GM12878 (cell line): ENCODE data around the gene DPP9.

Experiments
- BCLAF1 ChIP-seq: fragments of 450-650 bp; IDR thresholded peaks from 2 replicates; pipeline ENCODE4 v1.6.1; 2017; ENCODE audit warnings: antibody characterized with exemption, mild to moderate bottlenecking, moderate library complexity
- CTCF ChIP-seq, 3 experiments: IDR thresholded peaks in 2 of 3; conservative IDR thresholded peaks in 1 of 3; 2 replicates each; pipeline ENCODE4 v1.5.1; 2011; ENCODE audit warnings: low read depth in 3 of 3, low read length in 3 of 3, mild to moderate bottlenecking in 3 of 3, control low read depth in 2 of 3, moderate library complexity in 2 of 3, inconsistent platforms in 1 of 3, mixed read lengths in 1 of 3; ENCODE audit not compliant: control insufficient read depth in 2 of 3, insufficient read depth in 1 of 3; ENCODE audit errors: extremely low read depth in 1 of 3
- EP300 ChIP-seq, 2 experiments: fragments of 150-350 bp in 1 of 2; IDR thresholded peaks; 2 replicates each; pipeline ENCODE4 v1.6.1; 2011 to 2012; ENCODE audit warnings: low read depth in 2 of 2, low read length in 2 of 2, borderline replicate concordance in 1 of 2, improper control_type of control experiment in 1 of 2, inconsistent platforms in 1 of 2; ENCODE audit not compliant: control insufficient read depth in 1 of 2
- ETV6 ChIP-seq, 2 experiments: fragments of 450-650 bp in 1 of 2; IDR thresholded peaks in 1 of 2; conservative IDR thresholded peaks in 1 of 2; 2 replicates each; pipeline ENCODE4 v1.6.1; 2014; ENCODE audit warnings: antibody characterized with exemption in 1 of 2, borderline replicate concordance in 1 of 2, low read depth in 1 of 2, mild to moderate bottlenecking in 1 of 2, moderate library complexity in 1 of 2
- LARP7 ChIP-seq: fragments of 450-650 bp; IDR thresholded peaks from 2 replicates; pipeline ENCODE4 v1.6.1; 2017; ENCODE audit warnings: mild to moderate bottlenecking
- POLR2A ChIP-seq: IDR thresholded peaks from 2 replicates; pipeline ENCODE4 v1.6.1; 2011; ENCODE audit warnings: low read depth, mild to moderate bottlenecking, low read length
- POLR2AphosphoS5 ChIP-seq: IDR thresholded peaks from 2 replicates; pipeline ENCODE4 v1.6.1; 2011; ENCODE audit warnings: mild to moderate bottlenecking, low read length, inconsistent platforms
- ZNF622 ChIP-seq: fragments of 450-650 bp; IDR thresholded peaks from 2 replicates; pipeline ENCODE4 v1.6.1; 2017; ENCODE audit warnings: mild to moderate bottlenecking, inconsistent platforms
- ZSCAN29 ChIP-seq: fragments of 450-650 bp; IDR thresholded peaks from 2 replicates; pipeline ENCODE4 v1.6.1; 2017; ENCODE audit warnings: mild to moderate bottlenecking, moderate library complexity

GRCh38 chr19:4712771-4713170, 10.9 kb downstream of the DPP9 start:
- TF ChIP-seq CTCF (IDR thresholded peaks at IDR 0.05 in 2 of 3, conservative IDR thresholded peaks at IDR 0.05 in 1 of 3; ENCODE audit: control insufficient read depth in 2 of 3, extremely low read depth in 1 of 3, insufficient read depth in 1 of 3, low read depth in 3 of 3, low read length in 3 of 3) (no peak), ETV6 (conservative IDR thresholded peaks at IDR 0.05 in 1 of 2, IDR thresholded peaks at IDR 0.05 in 1 of 2; ENCODE audit: borderline replicate concordance in 1 of 2, low read depth in 1 of 2) (no peak), POLR2AphosphoS5 (no peak), LARP7 (no peak), EP300 (IDR thresholded peaks at IDR 0.05; ENCODE audit: borderline replicate concordance in 1 of 2, control insufficient read depth in 1 of 2, low read depth in 2 of 2, low read length in 2 of 2) (no peak), ZNF622 (no peak), BCLAF1 (no peak), ZSCAN29 (no peak), POLR2A (peak; percentile 34; the same call in 1 of the 2 replicates)
